Prostate gland (tissue), 2 donors: ENCODE results near the gene STK25. TPM values are rescaled to one million over a fixed set of nuclear protein-coding genes. Genes with fewer than 3 reads are reported as not detected.

Experiments
- DNase-seq: peaks from one replicate; pipeline ENCODE4 v3.0.0-alpha.2; 2019; ENCODE audit warnings: low spot score
- H3K27ac ChIP-seq, 2 donors: fragments of 200-600 bp; sonication (generic); 2 replicates each; pipeline ENCODE4 v1.5.1; 2017 to 2019
- H3K27me3 ChIP-seq: fragments of 200-600 bp; sonication (generic); replicated peaks from 2 replicates; pipeline ENCODE4 v1.5.1; 2019; ENCODE audit not compliant: insufficient read depth
- H3K36me3 ChIP-seq, 2 donors: fragments of 200-600 bp; sonication (generic); 1 replicate in 1 of 2; 2 replicates in 1 of 2; pipeline versions ENCODE4 v1.5.1 to v1.8.1; 2017 to 2019
- H3K4me1 ChIP-seq: fragments of 200-600 bp; sonication (generic); replicated peaks from 2 replicates; pipeline ENCODE4 v1.5.1; 2019
- H3K4me3 ChIP-seq, 2 donors: fragments of 200-600 bp; sonication (generic); 2 replicates each; pipeline ENCODE4 v1.5.1; 2017 to 2019
- H3K9me3 ChIP-seq: fragments of 200-600 bp; sonication (generic); 2 replicates; pipeline ENCODE4 v1.5.1; 2017
- CTCF ChIP-seq, 4 experiments: fragments of 200-600 bp in 2 of 4; fragments of 450-650 bp in 2 of 4; sonication (generic) in 2 of 4; IDR thresholded peaks; 1 replicate in 3 of 4; 2 replicates in 1 of 4; pipeline ENCODE4 v1.5.1; 2016 to 2019; ENCODE audit warnings: antibody characterized with exemption in 4 of 4, mild to moderate bottlenecking in 2 of 4, moderate library complexity in 2 of 4
- POLR2A ChIP-seq: fragments of 450-650 bp; IDR thresholded peaks from one replicate; pipeline ENCODE4 v1.6.1; 2016; ENCODE audit warnings: antibody characterized with exemption, mild to moderate bottlenecking
- POLR2AphosphoS5 ChIP-seq: sonication (generic); formaldehyde crosslinking; IDR thresholded peaks from one replicate; pipeline ENCODE4 v1.6.1; 2017; ENCODE audit warnings: antibody characterized with exemption
- WGBS: methylation state at CpG from one replicate; pipeline ENCODE4 v1.1.5; 2018; 5-methylcytosine and 5-hydroxymethylcytosine counted together
- intact Hi-C: fragments of 100-400 bp; cut with DNase I; formaldehyde crosslinking; loops from one replicate; pipeline ENCODE4 v1.14.2; 2022
- total RNA-seq, 2 donors: library from RNA; depleted of rRNA; stranded (reverse); fragments of >200 nt; gene quantifications; one replicate each; pipeline ENCODE4 v1.1.0, GENCODE V29; 2016

STK25 gene
- total RNA-seq, 2 donors from 2014 or later = 169 to 235 TPM

GRCh38 chr2:241499146-241499965 is 9.0 kb downstream of the STK25 start:
- Histone ChIP-seq H3K4me3 (no peak overlapping the region), H3K27ac (no peak overlapping the region), H3K9me3 (no peaks in the 10 kb centered on the region), H3K27me3 (no peaks in the 10 kb centered on the region), H3K36me3 (peaks cover 6 to 7% of the 10 kb centered on the region in 2 donors), H3K4me1 (no peaks in the 10 kb centered on the region)
- WGBS = 88% methylated on average over 24 of the region's 28 CpGs
- DNase-seq = no peak
- intact Hi-C loops = no loop called here
- TF ChIP-seq POLR2A (no peak), POLR2AphosphoS5 (no peak), CTCF (IDR thresholded peaks at IDR 0.05) (no peak)

GRCh38 chr2:241498115-241499070 is 10.0 kb downstream of the STK25 start:
- Histone ChIP-seq H3K27me3 (no peaks in the 10 kb centered on the region), H3K27ac (no peak overlapping the region), H3K4me3 (no peak overlapping the region), H3K9me3 (no peaks in the 10 kb centered on the region), H3K36me3 (peaks cover 6 to 7% of the 10 kb centered on the region in 2 donors), H3K4me1 (no peaks in the 10 kb centered on the region)
- 92% methylated on average over 35 of the region's 36 CpGs for WGBS
- DNase-seq = no peak
- TF ChIP-seq POLR2AphosphoS5 (no peak), POLR2A (no peak), CTCF (IDR thresholded peaks at IDR 0.05) (no peak)
- intact Hi-C loops = no loop called here

GRCh38 chr2:241496904-241497877 is 11.2 kb downstream of the STK25 start:
- no peak for TF ChIP-seq POLR2A
- Histone ChIP-seq H3K4me3 (no peak overlapping the region), H3K4me1 (no peaks in the 10 kb centered on the region), H3K27me3 (no peaks in the 10 kb centered on the region), H3K36me3 (peaks cover 6 to 7% of the 10 kb centered on the region in 2 donors), H3K27ac (no peak overlapping the region), H3K9me3 (no peaks in the 10 kb centered on the region)
- 81% methylated on average over 27 of the region's 29 CpGs for WGBS
- intact Hi-C loops = no loop called here
- DNase-seq = no peak

GRCh38 chr2:241496003-241496707 is 12.2 kb downstream of the STK25 start:
- no peaks in the 10 kb centered on the region for H3K9me3 ChIP-seq
- no peaks in the 10 kb centered on the region for H3K4me1 ChIP-seq
- no peak for DNase-seq
- H3K36me3 ChIP-seq = peaks cover 6 to 7% of the 10 kb centered on the region in 2 donors
- intact Hi-C loops = no loop called here
- H3K27me3 ChIP-seq = no peaks in the 10 kb centered on the region
- no peak overlapping the region for H3K4me3 ChIP-seq
- no peak overlapping the region for H3K27ac ChIP-seq
- TF ChIP-seq CTCF (IDR thresholded peaks at IDR 0.05) (no peak), POLR2A (no peak), POLR2AphosphoS5 (no peak)
- WGBS = 92% methylated on average over 23 of the region's 28 CpGs
